K562 (cell line): ENCODE results near the gene PLD3. TPM values are rescaled to one million over a fixed set of nuclear protein-coding genes. Genes with fewer than 3 reads are reported as not detected.

Source experiments
- ATAC-seq: fragments of 200-7000 bp; cut with Tn5 transposase; 3 replicates; pipeline ENCODE4 v1.9.1; 2020; ENCODE audit warnings: moderate library complexity
- BruUV-seq: library from RNA; stranded (reverse); fragments of 400-500 nt; replicated peaks from 2 replicates; lab custom pipeline; 2021; lab: Mats Ljungman, UMichigan
- CTCF ChIA-PET: fragments of 300-600 bp; formaldehyde crosslinking; extraction: SDS; loops from one replicate; lab custom pipeline; 2021; ENCODE audit warnings: low intra/inter-chr PET ratio; lab: Yijun Ruan, JAX
- POLR2A ChIA-PET: fragments of 300-600, 350-650 bp; sonication (Branson Sonifier 250); formaldehyde crosslinking; extraction: SDS; loops from one replicate; lab custom pipeline; 2021; ENCODE audit warnings: antibody characterized with exemption, inconsistent platforms; lab: Yijun Ruan, JAX
- DNase-seq, 4 experiments: peaks; one replicate each; pipeline versions ENCODE4 v3.0.0 to v3.0.0-alpha.2; 2011 to 2018; ENCODE audit warnings: low spot score in 3 of 4, mixed read lengths in 3 of 4; ENCODE audit errors: extremely low read depth in 1 of 4
- FAIRE-seq: peaks from 2 replicates; lab custom pipeline; 2011; peaks lifted over from hg19 to GRCh38; lab: Jason Lieb, UNC
- H2AFZ ChIP-seq: 2 replicates; pipeline ENCODE4 v1.6.0; 2011; ENCODE audit warnings: low read depth, low read length, control low read depth, inconsistent platforms
- H3K27ac ChIP-seq: fragments of 200-600 bp; 3 replicates; pipeline ENCODE4 v1.8.0; 2011; ENCODE audit warnings: low read depth, mild to moderate bottlenecking, control low read depth, inconsistent platforms, low read length, moderate library complexity, mixed read lengths; ENCODE audit errors: extremely low read depth
- H3K27me3 ChIP-seq, 2 experiments: fragments of 300-600 bp in 1 of 2; 2 replicates in 1 of 2; 3 replicates in 1 of 2; pipeline versions ENCODE4 v1.6.0 to v1.8.0; 2011; ENCODE audit warnings: inconsistent platforms in 2 of 2, low read length in 2 of 2, mild to moderate bottlenecking in 1 of 2, mixed read lengths in 1 of 2, moderate library complexity in 1 of 2; ENCODE audit not compliant: control insufficient read depth in 2 of 2, insufficient read depth in 2 of 2
- H3K36me3 ChIP-seq: fragments of 300-600 bp; 3 replicates; pipeline ENCODE4 v1.8.0; 2011; ENCODE audit warnings: mild to moderate bottlenecking, low read length, inconsistent platforms; ENCODE audit not compliant: control insufficient read depth, insufficient read depth
- H3K4me1 ChIP-seq, 2 experiments: fragments of 200-600 bp in 1 of 2; replicated peaks in 1 of 2; 2 replicates in 1 of 2; 3 replicates in 1 of 2; pipeline versions ENCODE4 v1.5.1 to v1.8.0; 2011; ENCODE audit warnings: inconsistent platforms in 2 of 2, low read length in 2 of 2, mild to moderate bottlenecking in 1 of 2, mixed read lengths in 1 of 2, moderate library complexity in 1 of 2; ENCODE audit not compliant: control insufficient read depth in 2 of 2, insufficient read depth in 2 of 2
- H3K4me2 ChIP-seq: 2 replicates; pipeline ENCODE4 v1.6.1; 2011; ENCODE audit warnings: low read length, control low read depth, inconsistent platforms, mixed read lengths; ENCODE audit not compliant: insufficient read depth
- H3K4me3 ChIP-seq: fragments of 200-600 bp; sonication (generic), shearing (Covaris generic); 2 replicates; pipeline ENCODE4 v1.5.1; 2016; ENCODE audit warnings: control low read depth, inconsistent platforms
- H3K79me2 ChIP-seq: fragments of 200-600 bp; 3 replicates; pipeline ENCODE4 v1.8.0; 2011; ENCODE audit warnings: low read length, inconsistent platforms; ENCODE audit not compliant: control insufficient read depth, insufficient read depth
- H3K9ac ChIP-seq, 2 experiments: 2 replicates each; pipeline versions ENCODE4 v1.6.0 to v1.6.1; 2011; ENCODE audit warnings: low read depth in 2 of 2, low read length in 2 of 2, control low read depth in 1 of 2, inconsistent platforms in 1 of 2, mild to moderate bottlenecking in 1 of 2, mixed read lengths in 1 of 2; ENCODE audit not compliant: insufficient read depth in 1 of 2
- H3K9me1 ChIP-seq: one replicate; pipeline ENCODE4 v1.6.0; 2011; ENCODE audit warnings: inconsistent platforms, mild to moderate bottlenecking, low read length, moderate library complexity; ENCODE audit not compliant: control insufficient read depth, insufficient read depth
- H3K9me3 ChIP-seq: replicated peaks from 2 replicates; pipeline ENCODE4 v1.5.1; 2011; ENCODE audit warnings: low read depth, low read length, inconsistent platforms; ENCODE audit not compliant: control insufficient read depth, insufficient read depth
- H4K20me1 ChIP-seq: replicated peaks from 2 replicates; pipeline ENCODE4 v1.6.1; 2011; ENCODE audit warnings: low read length, inconsistent platforms, mixed read lengths; ENCODE audit not compliant: control insufficient read depth, insufficient read depth
- EP300 ChIP-seq: IDR thresholded peaks from 2 replicates; pipeline ENCODE4 v1.6.1; 2012; ENCODE audit warnings: low read length, improper control_type of control experiment
- FIP1L1 ChIP-seq: fragments of 200-400 bp; formaldehyde crosslinking; IDR thresholded peaks from 2 replicates; pipeline ENCODE4 v1.6.1; 2018; ENCODE audit warnings: mild to moderate bottlenecking, low read depth, low read length; ENCODE audit not compliant: poor library complexity, severe bottlenecking
- POLR2G ChIP-seq: fragments of 200-400 bp; formaldehyde crosslinking; IDR thresholded peaks from 2 replicates; pipeline ENCODE4 v1.6.1; 2017; ENCODE audit warnings: low read depth, mild to moderate bottlenecking, antibody characterized with exemption, low read length, moderate library complexity
- RBFOX2 ChIP-seq: fragments of 200-400 bp; formaldehyde crosslinking; IDR thresholded peaks from 2 replicates; pipeline ENCODE4 v1.6.1; 2017; ENCODE audit warnings: low read depth, mild to moderate bottlenecking, low read length, moderate library complexity
- RBM14 ChIP-seq: fragments of 200-400 bp; formaldehyde crosslinking; IDR thresholded peaks from 2 replicates; pipeline ENCODE4 v1.6.1; 2018; ENCODE audit warnings: low read depth, mild to moderate bottlenecking, low read length, moderate library complexity, borderline replicate concordance; ENCODE audit not compliant: insufficient read depth
- WGBS: fragments of 100-300 bp; shearing (Covaris generic); methylation state at CpG from one replicate; pipeline ENCODE4 v1.1.6; 2016; ENCODE audit warnings: low coverage, mixed read lengths; ENCODE audit not compliant: insufficient coverage; ENCODE audit errors: missing lambda C conversion rate; 5-methylcytosine and 5-hydroxymethylcytosine counted together
- in situ Hi-C: fragments of 300-500 bp; cut with MboI; formaldehyde crosslinking; loops from 4 replicates; pipeline ENCODE4 v1.15.0; 2018; ENCODE audit warnings: inconsistent platforms, mixed read lengths
- intact Hi-C: fragments of 100-400 bp; cut with micrococcal nuclease; formaldehyde crosslinking; loops from 2 replicates; pipeline ENCODE4 v1.14.2; 2022
- polyA plus RNA-seq, 8 experiments: library from polyadenylated mRNA; depleted of rRNA in 4 of 8; stranded (reverse) in 5 of 8; unstranded in 3 of 8; fragments of >200 nt; fragmentation: Nextera tagmentation in 2 of 8; fragmentation: Illumina TruSeq in 1 of 8; extraction: Ambion mirVana in 2 of 8; extraction: Trizol in 1 of 8; gene quantifications; 2 replicates each; pipeline versions ENCODE4 v1.2.1 to v1.2.3, GENCODE V29; 2011 to 2014; ENCODE audit warnings: inconsistent platforms in 1 of 8, missing spikeins in 1 of 8
- total RNA-seq, 7 experiments: library from RNA; depleted of rRNA in 6 of 7; stranded (reverse); fragments of >200 nt in 6 of 7; fragmentation: Illumina TruSeq in 2 of 7; extraction: Trizol in 2 of 7; gene quantifications; 2 replicates each; pipeline versions ENCODE4 v1.2.1 to v1.2.3, GENCODE V29; 2011 to 2021; ENCODE audit warnings: low replicate concordance in 1 of 7
- TF ChIP-seq, protein P1 (sequence below): fragments of 250-450 bp; sonication (Bioruptor Pico); IDR thresholded peaks from 2 replicates; pipeline ENCODE4 v1.8.0; 2021; ENCODE audit warnings: borderline replicate concordance, mild to moderate bottlenecking, moderate library complexity; ENCODE audit not compliant: poor library complexity, severe bottlenecking
- TF ChIP-seq, protein P2 (sequence below): sonication (generic); formaldehyde crosslinking; IDR thresholded peaks from 2 replicates; pipeline ENCODE4 v1.9.0; 2022; ENCODE audit warnings: mild to moderate bottlenecking, missing genetic modification reagents

Gene PLD3
- total and polyA plus RNA-seq, 9 of the 15 experiments (the other 6 are each of a cell fraction or from before 2014, with no cell fraction given), result 2.3 to 128 (median 72.7) TPM

DNA sequence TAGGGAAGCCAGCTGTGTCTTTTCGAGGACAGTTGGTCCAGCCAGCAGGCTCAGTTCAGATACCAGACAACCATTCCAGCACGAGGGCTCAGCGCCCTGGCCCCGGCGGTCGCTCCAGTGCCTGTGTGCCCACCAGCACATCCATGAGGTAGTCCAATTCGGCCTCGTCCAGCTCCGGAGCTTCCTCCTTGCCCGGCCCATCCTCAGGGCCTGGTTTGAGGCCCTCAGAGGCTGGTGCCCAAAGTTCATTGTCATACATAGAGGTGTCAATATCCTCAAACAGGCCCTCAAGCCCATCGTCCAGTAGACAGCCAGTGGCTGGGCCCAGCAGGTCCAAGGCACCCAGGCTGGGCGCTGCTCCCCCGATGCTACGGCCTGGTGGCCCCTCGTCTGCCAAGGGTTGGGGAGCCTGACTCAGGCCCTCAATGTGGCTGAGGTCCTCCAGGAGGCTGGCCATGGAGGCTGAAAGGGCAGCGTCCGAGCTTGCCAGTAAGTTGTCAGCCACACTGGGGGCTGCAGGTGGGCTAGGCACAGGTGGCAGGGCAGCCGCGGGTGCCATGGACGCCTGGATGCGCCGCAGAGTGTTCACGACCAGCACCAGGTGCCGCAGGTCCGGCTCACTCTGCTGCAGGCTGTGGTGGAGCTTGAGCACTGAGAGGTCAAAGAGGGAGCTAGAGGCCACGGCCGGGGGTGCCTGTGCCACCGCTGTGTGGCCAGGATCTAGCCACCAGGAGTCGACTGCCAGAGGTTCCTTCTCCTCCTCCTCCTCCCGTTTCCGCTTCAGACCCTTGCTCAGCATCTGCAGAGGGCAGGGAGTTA is 74.5 kb downstream of the PLD3 start:
- Histone ChIP-seq H3K4me1 (peaks cover 9 to 42% of the 10 kb centered on the region in 2 experiments; a peak in 4 of 5 replicates), H3K36me3 (peaks cover 13% of the 10 kb centered on the region; the same call in 2 of the 3 replicates), H3K4me2 (no peak overlapping the region; the same call in 1 of the 2 replicates), H3K9me3 (no peaks in the 10 kb centered on the region), H2AFZ (no peak overlapping the region), H3K9me1 (no peaks in the 10 kb centered on the region), H3K27ac (no peak overlapping the region), H3K27me3 (no peaks in the 10 kb centered on the region), H3K9ac (peak overlapping the region in 1 of 2 experiments; percentile 68; a peak in 1 of 4 replicates), H3K79me2 (peaks cover 41% of the 10 kb centered on the region), H4K20me1 (no peaks in the 10 kb centered on the region), H3K4me3 (no peak overlapping the region)
- TF ChIP-seq, protein P1, sequence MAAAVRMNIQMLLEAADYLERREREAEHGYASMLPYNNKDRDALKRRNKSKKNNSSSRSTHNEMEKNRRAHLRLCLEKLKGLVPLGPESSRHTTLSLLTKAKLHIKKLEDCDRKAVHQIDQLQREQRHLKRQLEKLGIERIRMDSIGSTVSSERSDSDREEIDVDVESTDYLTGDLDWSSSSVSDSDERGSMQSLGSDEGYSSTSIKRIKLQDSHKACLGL (CRISPR knock-in tag), result no peak
- TF ChIP-seq RBFOX2 (peak; percentile 58), EP300 (no peak), FIP1L1 (peak; percentile 33), RBM14 (0 out of 2 replicates have a peak, but pooled peaks have one; percentile 65), POLR2G (0 out of 2 replicates have a peak, but pooled peaks have one; percentile 31)
- TF ChIP-seq, protein P2, sequence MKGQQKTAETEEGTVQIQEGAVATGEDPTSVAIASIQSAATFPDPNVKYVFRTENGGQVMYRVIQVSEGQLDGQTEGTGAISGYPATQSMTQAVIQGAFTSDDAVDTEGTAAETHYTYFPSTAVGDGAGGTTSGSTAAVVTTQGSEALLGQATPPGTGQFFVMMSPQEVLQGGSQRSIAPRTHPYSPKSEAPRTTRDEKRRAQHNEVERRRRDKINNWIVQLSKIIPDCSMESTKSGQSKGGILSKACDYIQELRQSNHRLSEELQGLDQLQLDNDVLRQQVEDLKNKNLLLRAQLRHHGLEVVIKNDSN, result 0 out of 2 replicates have a peak, but pooled peaks have one; percentile 8
- ATAC-seq (no peak), FAIRE-seq (no peak), DNase-seq (no peak)
- WGBS, result 90% methylated on average over 29 of the region's 31 CpGs
- in situ Hi-C loops (no loop called here), intact Hi-C loops (no loop called here)
- BruUV-seq, result no TSS peak
- CTCF ChIA-PET, result no interaction called here
- POLR2A ChIA-PET, result interaction anchor here (0.6 to 5.7 kb wide), 7 partner anchors 9 to 31 kb away, joined by 3 to 34 read pairs (median 6); partner anchors contain the start of gene PRX
